ENCODE data around the gene C1QTNF1.

DNA sequence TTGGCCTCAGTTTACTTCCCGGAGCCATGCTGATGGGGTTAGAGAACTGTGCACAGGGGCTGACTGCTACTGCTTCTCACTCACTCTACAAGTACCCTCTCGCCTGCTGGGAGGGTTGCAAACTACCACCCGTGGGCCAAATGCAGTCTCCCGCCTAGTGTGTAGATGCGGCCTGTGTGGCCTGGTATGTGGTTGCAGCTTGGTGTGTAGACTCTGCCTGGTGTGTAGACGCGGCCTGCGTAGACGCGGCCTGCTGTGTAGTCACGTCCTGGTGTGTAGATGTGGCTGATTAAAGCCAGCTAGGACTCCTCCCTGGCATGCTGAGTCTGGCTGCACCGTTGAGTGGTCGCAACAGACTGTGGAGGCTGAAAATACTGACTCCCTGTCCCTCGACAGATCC lies 21.7 kb upstream of the C1QTNF1 start:
- TF ChIP-seq EZH2 (IDR thresholded peaks at IDR 0.05; ENCODE audit: borderline replicate concordance, low read depth, low read length, severe bottlenecking) (no peak), MYC (IDR thresholded peaks at IDR 0.05; ENCODE audit: low read depth, low read length) (no peak), JUN (IDR thresholded peaks at IDR 0.05; ENCODE audit: borderline replicate concordance, insufficient read depth, insufficient read length, low read depth) (no peak)
- TF ChIP-seq, protein P1, sequence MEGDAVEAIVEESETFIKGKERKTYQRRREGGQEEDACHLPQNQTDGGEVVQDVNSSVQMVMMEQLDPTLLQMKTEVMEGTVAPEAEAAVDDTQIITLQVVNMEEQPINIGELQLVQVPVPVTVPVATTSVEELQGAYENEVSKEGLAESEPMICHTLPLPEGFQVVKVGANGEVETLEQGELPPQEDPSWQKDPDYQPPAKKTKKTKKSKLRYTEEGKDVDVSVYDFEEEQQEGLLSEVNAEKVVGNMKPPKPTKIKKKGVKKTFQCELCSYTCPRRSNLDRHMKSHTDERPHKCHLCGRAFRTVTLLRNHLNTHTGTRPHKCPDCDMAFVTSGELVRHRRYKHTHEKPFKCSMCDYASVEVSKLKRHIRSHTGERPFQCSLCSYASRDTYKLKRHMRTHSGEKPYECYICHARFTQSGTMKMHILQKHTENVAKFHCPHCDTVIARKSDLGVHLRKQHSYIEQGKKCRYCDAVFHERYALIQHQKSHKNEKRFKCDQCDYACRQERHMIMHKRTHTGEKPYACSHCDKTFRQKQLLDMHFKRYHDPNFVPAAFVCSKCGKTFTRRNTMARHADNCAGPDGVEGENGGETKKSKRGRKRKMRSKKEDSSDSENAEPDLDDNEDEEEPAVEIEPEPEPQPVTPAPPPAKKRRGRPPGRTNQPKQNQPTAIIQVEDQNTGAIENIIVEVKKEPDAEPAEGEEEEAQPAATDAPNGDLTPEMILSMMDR (IDR thresholded peaks at IDR 0.05; ENCODE audit: extremely low read depth in 1 of 2, insufficient read depth in 1 of 2, low read depth in 1 of 2, low read length in 2 of 2): no peak
- TF ChIP-seq, protein P2, sequence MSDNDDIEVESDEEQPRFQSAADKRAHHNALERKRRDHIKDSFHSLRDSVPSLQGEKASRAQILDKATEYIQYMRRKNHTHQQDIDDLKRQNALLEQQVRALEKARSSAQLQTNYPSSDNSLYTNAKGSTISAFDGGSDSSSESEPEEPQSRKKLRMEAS (IDR thresholded peaks at IDR 0.05; ENCODE audit: insufficient read depth, insufficient read length): no peak
